GM18873 (cell line): Measurements from ENCODE around the gene SLC12A7.
"Not testable (repeated sequence)": the region's sequence is repeated elsewhere in the genome, so short reads cannot be mapped to it uniquely, and the experiment has no call there.

Experiments
- ATAC-seq: cut with Tn5 transposase; IDR thresholded peaks from one replicate; pipeline ENCODE4 v1.9.1; 2021; ENCODE audit warnings: mild to moderate bottlenecking, moderate library complexity, moderate number of reproducible peaks; ENCODE audit not compliant: unreplicated experiment, low FRiP score

The SLC12A7 gene

DNA sequence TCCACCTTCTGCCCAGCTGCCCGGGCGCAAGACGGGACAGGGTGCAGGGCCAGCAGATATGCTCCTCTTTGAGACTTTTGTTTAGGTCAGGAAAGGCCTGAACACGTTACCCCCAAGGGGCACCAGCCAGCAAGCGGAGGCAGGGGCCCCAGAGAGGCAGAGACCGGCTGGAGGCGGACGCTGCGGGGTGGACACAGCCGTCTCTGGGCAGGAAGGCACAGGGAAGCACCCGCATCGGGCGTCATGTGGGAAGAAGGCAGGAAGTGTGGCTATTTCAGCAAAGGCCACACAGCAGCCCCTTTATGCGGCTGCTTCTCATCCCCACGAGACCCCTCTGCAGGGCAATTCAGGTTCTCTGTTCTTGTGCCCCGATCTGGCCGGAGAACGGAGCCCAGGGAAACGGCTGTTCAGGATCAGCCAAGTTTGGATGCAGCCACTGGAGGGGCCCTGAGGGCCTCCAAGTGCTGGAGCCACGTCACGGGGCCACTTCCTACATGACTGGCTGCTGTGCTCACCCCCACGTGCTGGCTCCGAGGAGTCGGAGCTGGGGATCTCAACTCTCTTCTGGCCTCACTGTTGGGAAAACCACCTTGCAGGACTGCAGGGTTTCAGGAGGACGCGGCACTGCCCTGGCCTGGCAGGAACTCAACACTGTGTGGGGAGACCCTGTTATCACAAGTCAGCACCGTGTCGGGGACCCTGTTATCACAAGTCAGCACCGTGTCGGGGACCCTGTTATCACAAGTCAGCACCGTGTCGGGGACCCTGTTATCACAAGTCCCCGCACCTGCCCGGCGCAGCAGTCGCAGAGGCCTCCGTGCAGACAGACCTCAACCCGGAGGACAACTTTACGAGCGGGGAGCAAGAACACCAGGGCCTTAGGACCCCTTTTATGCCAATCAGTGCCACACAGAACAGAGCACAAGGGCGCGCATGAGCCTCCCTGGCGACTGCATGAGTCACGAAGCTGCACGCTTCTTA lies 44.4 kb downstream of the SLC12A7 start:
- ATAC-seq: no peak

DNA sequence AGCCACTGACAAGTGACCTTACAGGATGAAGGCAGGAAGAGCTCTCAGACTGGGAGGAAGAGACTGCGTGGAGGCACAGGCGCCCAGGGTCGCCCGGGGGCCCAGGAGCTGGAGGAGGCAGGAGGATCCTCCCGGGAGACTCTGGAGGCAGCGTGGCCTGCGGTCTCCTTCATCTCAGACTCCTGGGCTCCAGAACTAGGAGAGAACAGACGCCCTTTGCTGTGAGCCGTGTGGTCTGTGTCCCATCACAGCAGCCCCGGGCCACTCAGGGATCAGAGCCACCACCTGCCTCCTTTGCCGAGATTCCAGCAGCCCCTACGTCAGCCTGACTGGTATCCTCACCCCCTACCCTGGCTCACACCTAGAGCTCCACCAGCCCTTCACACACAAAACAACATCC lies 45.2 kb downstream of the SLC12A7 start:
- no peak for ATAC-seq

DNA sequence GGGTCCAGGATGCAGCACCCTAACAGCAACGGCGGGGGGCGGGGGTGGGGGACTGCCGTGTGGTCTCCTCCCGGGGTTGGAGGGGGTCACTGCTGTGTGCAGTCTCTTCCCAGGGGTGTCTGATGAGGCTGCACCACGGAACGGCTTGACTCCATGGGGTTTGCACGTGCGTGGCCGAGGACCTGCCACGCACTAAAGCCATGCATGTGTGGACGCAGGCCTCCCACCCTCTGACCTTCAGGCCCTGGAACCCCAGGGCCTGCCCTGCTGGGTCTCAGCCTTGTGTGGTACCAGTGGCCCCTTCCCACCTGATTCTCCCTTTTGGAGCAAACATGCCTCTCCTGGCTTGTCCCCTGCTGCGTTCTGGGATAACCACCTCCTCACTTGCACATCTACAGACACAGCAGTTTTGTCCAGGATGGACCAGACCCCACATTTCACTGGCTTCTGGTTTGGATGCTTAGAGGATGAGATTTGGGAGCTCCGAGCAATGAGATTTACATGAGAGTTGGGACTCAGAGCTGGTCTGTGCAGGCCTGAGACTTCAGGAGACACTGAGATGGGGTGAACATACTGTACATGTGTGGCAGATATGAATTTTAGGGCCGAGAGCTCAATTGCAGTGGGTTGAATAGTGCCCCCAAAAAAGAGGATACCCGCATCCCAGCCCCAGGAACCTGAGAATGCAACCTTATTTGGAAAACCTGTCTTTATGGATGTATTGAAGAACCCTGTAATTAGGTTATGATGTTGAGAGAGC lies 45.8 kb downstream of the SLC12A7 start:
- no peak for ATAC-seq

DNA sequence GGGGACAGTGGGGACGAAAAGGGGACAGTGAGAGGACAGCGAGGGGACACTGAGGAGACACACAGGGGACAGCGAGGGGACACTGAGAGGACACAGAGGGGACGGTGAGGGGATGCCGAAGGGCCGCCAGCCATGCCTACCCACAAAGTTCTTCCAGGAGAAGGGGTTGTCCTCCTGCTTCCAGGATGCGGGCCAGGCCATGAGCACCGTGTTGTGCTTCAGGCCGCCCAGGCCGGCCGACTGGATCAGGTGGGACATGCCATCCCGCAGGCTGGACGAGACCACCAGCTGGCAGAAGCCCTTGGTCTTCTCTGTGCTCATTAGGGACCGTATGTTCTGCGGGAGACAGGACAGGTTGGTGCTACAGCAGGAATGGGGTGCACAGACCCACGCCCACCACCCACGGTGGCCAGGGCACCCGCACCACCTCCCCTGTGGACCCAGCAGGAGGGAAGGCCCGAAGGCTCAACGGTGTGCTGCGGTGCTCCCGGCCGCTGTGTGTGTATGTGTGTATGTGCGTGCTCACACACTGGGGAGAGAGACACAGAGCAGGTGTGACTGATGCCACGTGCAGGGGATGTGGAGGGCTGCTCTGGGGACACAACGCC lies 46.6 kb downstream of the SLC12A7 start:
- ATAC-seq: no peak

DNA sequence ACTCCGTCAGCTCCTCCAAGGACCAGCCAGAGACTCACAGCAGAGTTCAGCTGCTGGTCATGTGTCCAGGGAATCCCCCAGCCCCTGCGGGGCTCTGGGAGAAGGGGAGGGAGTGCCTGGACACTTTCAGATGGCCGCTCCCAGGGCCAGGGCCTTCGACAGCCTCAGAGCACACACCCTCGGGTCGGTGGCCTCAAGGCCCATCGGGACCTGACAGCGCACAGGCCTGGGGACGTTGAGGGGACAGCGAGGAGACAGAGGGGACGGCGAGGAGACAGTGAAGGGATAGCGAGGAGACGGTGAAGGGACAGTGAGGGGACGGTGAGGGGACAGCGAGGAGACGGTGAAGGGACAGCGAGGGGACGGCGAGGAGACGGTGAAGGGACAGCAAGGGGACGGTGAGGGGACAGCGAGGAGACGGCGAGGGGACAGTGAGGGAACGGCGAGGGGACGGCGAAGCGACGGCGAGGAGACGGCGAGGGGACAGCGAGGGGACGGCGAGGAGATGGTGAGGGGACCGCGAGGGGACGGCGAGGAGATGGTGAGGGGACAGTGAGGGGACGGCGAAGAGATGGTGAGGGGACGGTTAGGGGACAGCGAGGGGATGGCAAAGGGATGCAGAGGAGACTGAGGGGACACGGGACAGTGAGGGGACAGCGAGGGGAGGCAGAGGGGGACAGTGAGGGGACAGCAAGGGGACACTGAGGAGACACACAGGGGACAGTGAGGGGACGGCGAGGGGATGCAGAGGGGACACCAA lies 47.3 kb downstream of the SLC12A7 start:
- ATAC-seq: no peak

DNA sequence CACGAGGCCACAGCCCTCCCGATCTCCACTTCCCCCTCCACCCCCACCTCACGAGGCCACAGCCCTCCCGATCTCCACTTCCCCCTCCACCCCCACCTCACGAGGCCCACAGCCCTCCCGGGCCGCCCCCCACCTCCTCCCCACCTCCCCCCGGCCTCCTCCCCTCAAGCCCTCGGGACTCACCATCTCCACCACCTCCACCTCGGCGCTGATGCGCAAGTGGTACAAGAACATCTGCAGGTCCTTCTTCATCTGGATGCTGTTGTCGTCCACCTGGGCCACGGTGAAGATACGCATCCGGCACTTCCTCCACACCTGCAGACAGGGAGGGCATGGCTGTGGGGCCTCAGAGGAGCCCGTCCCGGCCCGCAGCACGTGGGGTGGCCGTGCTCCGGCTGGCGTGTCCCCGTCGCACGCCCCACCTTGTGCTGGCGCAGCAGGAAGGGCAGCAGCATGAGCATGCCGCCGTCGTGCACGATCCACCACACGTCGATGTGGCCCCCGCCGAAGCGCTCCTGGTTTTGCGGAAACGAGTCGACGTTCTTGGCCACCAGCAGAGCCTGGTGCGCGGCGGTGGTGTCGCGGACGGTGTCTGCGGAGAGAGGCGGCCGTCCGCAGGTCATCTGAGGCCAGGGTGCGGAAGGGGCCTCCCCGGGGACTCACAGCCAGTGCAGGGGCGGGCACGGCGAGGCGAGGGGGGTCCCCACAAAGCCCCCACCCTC lies 48.0 kb downstream of the SLC12A7 start:
- no peak for ATAC-seq

DNA sequence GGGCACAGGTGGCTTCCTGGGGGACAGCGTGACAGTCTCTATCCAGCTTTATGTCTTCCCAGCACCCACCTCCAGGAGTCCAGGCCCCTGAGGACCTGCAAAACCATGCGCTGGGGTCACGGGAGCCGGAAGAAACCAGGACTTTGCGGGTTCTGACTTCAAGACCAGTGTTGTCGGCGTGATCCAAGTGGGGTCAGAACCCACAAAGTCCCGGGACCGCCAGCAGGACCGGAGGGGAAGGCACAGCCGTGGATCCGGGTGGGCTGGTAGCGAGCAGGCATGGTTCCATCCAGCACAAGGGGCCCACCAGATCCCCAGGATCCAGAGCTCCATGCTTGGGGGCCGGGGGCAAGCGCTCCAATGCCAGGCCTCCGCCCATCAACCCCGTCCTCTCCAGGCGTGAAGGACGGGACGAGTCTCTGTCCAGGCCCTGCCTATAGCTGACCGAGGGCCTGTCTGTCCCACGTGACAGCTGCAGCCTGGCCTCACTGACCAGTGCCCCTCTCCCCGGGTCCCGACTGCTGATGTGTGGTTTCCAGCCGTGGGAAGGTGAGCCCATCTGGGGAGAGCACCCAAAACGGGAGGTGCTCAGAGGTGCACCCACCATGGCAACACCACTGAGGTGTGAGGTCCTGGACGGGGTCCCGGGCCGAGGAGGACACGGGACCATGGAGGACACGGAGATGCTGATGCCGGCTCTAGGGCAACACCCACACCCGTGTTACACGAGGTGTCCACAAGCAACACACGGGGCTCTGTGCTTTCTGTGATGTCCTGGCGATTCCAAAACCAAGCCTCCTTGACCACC lies 48.9 kb downstream of the SLC12A7 start:
- no peak for ATAC-seq

DNA sequence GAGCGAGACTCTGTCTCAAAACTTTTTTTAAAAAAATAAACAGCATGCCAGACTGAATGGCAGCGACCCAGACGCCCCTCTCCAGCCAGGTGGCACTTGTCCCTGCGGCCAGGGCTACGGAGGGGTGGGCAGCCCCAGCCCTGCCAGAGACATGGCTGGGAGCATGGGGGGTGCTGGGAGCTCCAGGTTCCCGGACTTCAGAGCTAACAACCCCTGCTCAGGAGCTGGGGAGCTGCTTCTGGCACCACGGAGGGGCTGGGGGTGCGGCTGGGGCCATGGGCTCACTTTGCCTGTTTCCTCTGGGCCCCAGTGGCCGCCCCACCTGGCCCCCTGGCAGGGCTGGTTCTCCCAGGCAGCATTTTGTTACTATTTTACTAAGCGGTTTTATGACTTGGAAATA lies 49.9 kb downstream of the SLC12A7 start:
- no peak for ATAC-seq

DNA sequence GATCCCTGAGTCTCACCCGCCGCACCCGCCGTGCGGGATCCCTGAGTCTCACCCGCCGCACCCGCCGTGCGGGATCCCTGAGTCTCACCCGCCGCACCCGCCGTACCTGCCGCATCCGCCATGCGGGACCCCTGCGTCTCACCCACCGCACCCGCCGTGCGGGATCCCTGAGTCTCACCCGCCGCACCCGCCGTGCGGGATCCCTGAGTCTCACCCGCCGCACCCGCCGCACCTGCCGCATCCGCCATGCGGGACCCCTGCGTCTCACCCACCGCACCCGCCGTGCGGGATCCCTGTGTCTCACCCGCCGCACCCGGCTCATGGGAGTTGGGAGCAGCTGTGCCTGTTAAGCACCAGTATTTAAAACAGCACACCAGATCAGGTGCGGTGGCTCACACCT lies 50.6 kb downstream of the SLC12A7 start:
- not testable (repeated sequence) for ATAC-seq

DNA sequence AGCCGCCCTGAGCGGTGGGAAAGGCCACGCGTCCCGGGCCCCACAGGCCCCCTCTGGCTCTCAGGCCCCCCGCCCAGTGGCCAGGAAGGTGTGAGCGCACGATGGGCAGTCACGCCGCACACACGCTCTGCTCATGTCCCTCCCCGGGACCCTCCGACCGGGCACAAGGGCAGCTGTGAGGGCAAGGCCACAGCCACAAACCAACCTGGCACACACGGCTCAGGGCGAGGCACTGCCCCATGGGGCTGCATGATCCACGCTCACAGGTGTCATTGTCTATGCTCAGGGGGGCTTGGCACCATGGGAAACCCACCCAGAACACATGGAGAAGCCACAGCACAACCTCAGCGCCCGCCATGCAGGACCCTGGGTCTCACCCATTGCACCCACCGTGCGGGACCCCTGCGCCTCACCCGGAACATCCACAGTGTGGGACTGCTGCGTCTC lies 51.3 kb downstream of the SLC12A7 start:
- ATAC-seq: no peak

DNA sequence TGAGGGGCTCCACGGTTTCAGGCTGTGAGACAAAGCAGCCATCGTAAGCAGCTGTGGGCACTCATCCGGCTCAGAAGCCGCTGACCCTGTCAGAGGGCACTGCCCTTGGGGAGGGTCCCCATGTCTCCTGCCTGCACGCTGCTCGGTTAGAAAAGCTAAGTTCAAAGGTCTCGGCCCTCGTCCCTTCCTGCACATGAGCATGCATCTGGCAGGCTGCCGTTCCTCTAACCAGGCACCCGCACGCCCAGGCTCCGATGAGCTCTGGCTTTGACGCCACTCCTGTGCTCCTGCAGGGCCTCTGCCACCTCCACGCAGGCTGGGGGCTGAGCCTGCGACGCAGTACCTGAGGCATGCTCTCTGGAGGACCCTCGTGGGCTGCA lies 52.0 kb downstream of the SLC12A7 start:
- no peak for ATAC-seq

DNA sequence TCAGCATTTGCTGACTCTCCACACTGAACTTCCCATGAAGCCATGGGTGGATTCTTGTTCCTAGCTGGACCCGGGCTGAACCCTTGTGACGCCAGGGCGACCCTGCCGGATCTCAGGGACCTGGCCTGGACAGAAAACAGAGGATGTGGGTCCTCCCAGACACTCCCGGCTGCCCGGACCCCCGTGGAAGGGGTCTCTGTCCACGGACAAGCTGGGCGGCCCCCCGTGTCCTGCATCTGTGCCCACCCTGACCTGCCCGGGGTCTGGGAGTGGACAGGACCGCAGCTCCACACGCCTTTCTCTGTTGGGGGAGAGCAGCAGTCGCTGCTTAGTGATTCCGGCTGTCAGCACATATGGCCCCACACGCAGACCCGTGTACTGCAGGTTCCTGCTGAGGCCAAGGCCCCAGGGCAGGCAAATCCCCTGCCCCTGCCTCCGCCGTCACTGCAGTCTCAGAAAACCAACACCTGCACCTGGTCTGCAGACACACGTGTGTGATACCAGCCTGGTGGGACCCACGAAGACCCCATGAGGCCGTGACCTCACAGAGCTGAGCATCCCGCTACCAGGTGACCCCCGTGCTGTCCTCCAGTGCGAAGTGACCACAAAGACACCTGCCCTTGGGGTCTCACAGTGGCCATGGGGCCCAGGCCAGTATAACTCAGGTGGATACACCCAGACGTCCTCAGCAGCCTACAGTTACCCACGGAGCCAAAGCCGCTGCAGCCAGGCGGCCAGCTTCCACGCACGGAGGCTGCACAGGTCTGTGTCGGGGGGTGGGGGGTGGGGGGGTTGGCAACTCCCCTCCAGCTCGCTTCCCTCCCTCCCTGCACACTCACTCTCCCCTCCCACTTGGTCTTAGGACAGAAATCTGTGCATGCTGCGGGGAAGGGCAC lies 52.6 kb downstream of the SLC12A7 start:
- no peak for ATAC-seq

DNA sequence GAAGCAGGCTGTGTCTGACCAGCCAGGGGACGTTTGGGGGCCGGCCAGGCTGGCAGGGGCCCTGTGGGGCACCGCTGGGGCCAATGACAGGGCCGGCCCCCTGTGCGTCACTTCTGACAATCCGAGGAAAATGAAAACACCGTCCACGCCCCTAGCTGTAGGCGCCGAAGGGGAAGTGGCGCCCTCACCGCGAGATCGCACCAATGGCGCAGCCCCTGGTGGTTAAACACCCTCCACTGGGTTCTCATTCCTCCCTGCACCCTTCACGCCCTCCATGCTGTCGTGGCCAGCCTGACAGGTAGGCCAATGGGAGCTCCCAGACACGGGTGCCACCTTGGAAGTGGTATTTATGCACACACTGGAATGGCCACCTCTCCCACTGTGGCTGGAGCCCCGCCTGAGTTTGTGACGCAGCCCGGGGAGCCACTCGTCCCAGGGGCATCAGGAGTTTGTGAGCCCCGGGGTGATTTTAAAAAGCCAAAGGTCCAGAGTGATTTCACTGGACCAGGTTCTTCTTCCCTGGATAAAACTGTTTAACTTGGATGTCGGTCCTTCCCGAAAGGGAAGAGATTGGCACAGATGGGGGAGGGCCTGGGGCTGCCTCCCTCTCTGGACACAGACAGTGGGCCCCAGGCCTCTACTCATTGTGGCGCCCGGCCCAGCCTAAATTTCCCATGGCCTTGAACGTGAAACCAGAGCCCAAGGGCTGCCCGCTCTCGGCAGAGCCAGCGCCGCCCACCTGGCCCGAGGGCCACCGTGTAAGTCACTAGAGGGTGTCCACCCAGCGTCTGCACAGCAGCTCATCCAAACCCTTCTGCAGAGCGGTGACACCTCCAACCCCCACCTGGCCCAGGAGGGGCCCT lies 53.5 kb downstream of the SLC12A7 start:
- ATAC-seq: no peak

DNA sequence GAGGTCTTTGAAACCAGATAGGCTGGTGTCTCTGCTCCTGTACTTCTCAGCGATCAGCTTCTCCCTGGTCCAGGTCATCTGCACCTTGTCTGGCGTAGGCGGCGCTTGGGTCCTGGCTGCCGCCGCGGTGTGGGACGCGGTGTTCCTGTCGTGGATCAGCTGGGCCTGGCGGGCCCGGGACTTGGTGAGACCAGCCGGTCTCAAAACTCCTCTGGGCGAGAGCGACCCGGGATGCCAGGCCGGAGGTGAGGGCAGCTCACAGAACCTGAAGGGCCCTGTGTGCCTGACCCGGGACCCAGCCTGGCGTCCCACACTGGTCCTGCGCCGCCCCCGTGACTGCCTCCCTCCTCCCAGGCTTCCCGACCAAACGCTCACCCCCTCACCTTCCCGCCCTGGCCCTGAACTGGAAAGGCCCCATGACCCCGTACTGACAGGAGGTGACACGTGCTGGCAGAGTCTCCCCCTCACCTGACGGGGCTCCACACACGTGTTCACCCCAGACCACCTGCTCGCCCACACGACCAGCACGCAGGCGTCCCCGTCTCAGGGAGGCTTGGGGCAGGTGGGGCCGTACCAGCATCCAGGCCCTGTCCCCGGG lies 54.3 kb downstream of the SLC12A7 start:
- no peak for ATAC-seq

DNA sequence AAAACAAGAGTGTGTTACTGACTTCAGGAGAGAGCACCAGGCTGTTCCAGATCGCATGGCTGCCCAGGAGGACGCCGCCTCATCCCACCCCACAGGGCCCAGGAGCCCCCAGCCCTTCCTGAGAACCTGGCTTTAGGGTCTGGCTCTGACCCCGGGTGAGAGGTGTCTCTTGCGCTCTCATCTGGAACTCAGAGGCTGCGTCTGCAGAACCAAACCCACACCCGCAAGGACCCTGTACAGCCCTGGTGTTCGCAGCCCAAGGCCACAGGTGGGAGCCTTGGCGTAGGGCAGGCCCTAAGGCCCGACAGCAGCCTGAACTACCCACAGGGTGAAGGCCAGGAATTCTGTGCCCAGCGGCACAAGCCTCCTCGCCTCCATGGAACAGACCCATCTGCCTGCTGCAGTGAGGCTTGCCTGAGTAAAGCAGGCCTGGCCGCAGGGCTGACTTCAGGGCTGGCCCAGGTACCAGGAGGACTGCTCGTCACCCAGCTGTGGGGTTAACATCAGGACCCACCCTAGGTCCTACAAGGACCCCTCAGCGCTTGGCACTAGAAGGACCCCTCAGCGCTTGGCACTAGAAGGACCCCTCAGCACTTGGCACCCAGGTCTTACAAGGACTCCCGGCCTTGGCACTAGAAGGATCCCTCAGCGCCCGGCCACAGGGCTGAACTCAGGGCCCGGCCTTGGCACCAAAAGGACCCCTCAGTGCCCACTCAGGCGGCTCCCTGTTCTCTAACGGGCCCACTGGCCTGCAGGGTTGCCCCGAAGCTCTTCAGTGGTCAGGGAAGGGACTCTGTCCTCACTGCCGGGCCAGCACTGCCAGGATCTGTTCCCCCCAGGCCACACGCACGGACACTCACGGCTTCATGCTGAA lies 55.0 kb downstream of the SLC12A7 start:
- no peak for ATAC-seq
